Embryonic facial prominence (tissue), 1 donor: Measurements from ENCODE around the gene ZNF660.
A peak's percentile ranks its signal among the peaks of the same experiment; 100 is the strongest.
"Not testable (repeated sequence)": the region's sequence is repeated elsewhere in the genome, so short reads cannot be mapped to it uniquely, and the experiment has no call there.

Source experiments
- DNase-seq: peaks from one replicate; pipeline ENCODE4 v3.0.0-alpha.2; 2016; ENCODE audit errors: extremely low spot score

ZNF660 gene

GRCh38 chr3:44584646-44585501 lies at the start of gene ZNF660:
TSS of gene ZNF660 (plus strand) at chr3:44584964. CDS start at chr3:44594194, 9,230 bp downstream.
- peak; percentile 76 for DNase-seq

- DNase-seq = no peak
These were observed 49.4 kb upstream of the ZNF660 start for GRCh38 chr3:44535364-44535763.

GRCh38 chr3:44544811-44545210 lies 40.0 kb upstream of the ZNF660 start:
- DNase-seq = not testable (repeated sequence)

- peak; percentile 15 for DNase-seq
These were observed 29.9 kb upstream of the ZNF660 start, which contains the start of gene ZKSCAN7 for GRCh38 chr3:44554626-44555592. TSS of gene ZKSCAN7 (plus strand) at chr3:44555193. CDS start at chr3:44557048, 1,855 bp downstream.

GRCh38 chr3:44555723-44556122 lies 29.0 kb upstream of the ZNF660 start:
- no peak for DNase-seq

GRCh38 chr3:44557074-44557473 lies 27.7 kb upstream of the ZNF660 start:
- no peak for DNase-seq

GRCh38 chr3:44561076-44561475 lies 23.7 kb upstream of the ZNF660 start:
- DNase-seq = no peak

GRCh38 chr3:44562147-44562546 lies 22.6 kb upstream of the ZNF660 start:
- no peak for DNase-seq

GRCh38 chr3:44568561-44568960 lies 16.2 kb upstream of the ZNF660 start:
- DNase-seq = no peak

GRCh38 chr3:44571024-44571423 lies 13.7 kb upstream of the ZNF660 start:
- DNase-seq = no peak

GRCh38 chr3:44576613-44577012 lies 8.2 kb upstream of the ZNF660 start:
- DNase-seq = no peak

GRCh38 chr3:44577354-44577952 lies 7.3 kb upstream of the ZNF660 start:
- DNase-seq = not testable (repeated sequence)

- DNase-seq = not testable (repeated sequence)
These were observed 6.4 kb upstream of the ZNF660 start for GRCh38 chr3:44578316-44578715.

- DNase-seq = not testable (repeated sequence)
These were observed 5.7 kb upstream of the ZNF660 start for GRCh38 chr3:44578924-44579515.

GRCh38 chr3:44579749-44580148 lies 5.0 kb upstream of the ZNF660 start:
- not testable (repeated sequence) for DNase-seq

GRCh38 chr3:44580971-44581370 lies 3.8 kb upstream of the ZNF660 start:
- DNase-seq = not testable (repeated sequence)

GRCh38 chr3:44596621-44597020 lies 11.9 kb downstream of the ZNF660 start:
- DNase-seq = no peak

- no peak for DNase-seq
These were observed 17.0 kb downstream of the ZNF660 start for GRCh38 chr3:44601749-44602148.

- DNase-seq = no peak
These were observed 27.9 kb downstream of the ZNF660 start for GRCh38 chr3:44612678-44613077.

GRCh38 chr3:44624749-44625480 lies 40.2 kb downstream of the ZNF660 start, which contains the start of gene ZNF197:
TSS of gene ZNF197 (plus strand) at chr3:44625036. CDS start at chr3:44629155, 4,119 bp downstream.
- peak; percentile 86 for DNase-seq

GRCh38 chr3:44628716-44629115 lies 44.0 kb downstream of the ZNF660 start:
- DNase-seq = no peak
